Left ventricle myocardium inferior (tissue), 1 donor: ENCODE results near the gene CES5A. TPM values are rescaled to one million over a fixed set of nuclear protein-coding genes. Genes with fewer than 3 reads are reported as not detected.
"Not testable (repeated sequence)": the region's sequence is repeated elsewhere in the genome, so short reads cannot be mapped to it uniquely, and the experiment has no call there.

Experiments
- DNase-seq: peaks from one replicate; pipeline ENCODE4 v3.0.0-alpha.2; 2020
- H3K27ac ChIP-seq: fragments of 200-600 bp; replicated peaks from 2 replicates; pipeline ENCODE4 v1.8.0; 2021
- H3K27me3 ChIP-seq: fragments of 200-600 bp; 2 replicates; pipeline ENCODE4 v1.8.0; 2021; ENCODE audit warnings: low read depth
- H3K36me3 ChIP-seq: fragments of 200-600 bp; 2 replicates; pipeline ENCODE4 v1.8.0; 2021
- H3K4me1 ChIP-seq: fragments of 200-600 bp; 2 replicates; pipeline ENCODE4 v1.8.0; 2021
- H3K4me3 ChIP-seq: fragments of 200-600 bp; 2 replicates; pipeline ENCODE4 v1.8.0; 2021; ENCODE audit warnings: mild to moderate bottlenecking, moderate library complexity
- H3K9me3 ChIP-seq: fragments of 200-600 bp; replicated peaks from 2 replicates; pipeline ENCODE4 v1.8.0; 2021
- intact Hi-C: fragments of 100-400 bp; cut with micrococcal nuclease; formaldehyde crosslinking; loops from one replicate; pipeline ENCODE4 v1.11.0; 2022
- total RNA-seq: library from RNA; stranded (reverse); fragmentation: NEBNext Ultra II Directional; extraction: Animal tissue kit (Norgen Biotek cat#: 25700); gene quantifications from one replicate; pipeline ENCODE4 v1.2.1, GENCODE V29; 2021
- TF ChIP-seq, protein P1 (sequence below): fragments of 200-600 bp; IDR thresholded peaks from 2 replicates; pipeline ENCODE4 v1.8.0; 2021; ENCODE audit warnings: antibody characterized with exemption, mild to moderate bottlenecking, borderline replicate concordance
- donor health status: DM: no; HTN: yes; CAD: no; lungs with severe emphysema.

The CES5A gene
- total RNA-seq, 1 donor from 2014 or later: not detected

DNA sequence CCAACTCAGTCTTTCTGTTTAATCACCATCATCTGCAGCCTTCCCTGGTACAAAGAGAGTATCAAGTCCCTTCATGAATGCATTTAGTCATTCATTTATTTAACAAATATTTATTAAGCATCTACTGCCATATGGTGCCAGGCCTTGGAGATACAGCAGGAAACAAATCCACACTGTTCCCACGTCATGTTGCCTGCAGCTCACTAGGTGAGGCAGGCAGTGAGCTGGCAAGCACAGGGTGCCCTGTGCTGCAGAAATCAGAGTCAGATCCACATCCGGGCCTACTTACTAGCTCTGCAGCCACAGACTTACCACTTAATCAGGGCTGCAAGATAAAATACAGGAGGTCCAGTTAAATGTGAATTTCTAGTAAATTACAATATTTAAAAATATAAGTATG lies 38.5 kb upstream of the CES5A start:
- DNase-seq: no peak
- Histone ChIP-seq H3K4me3 (no peak overlapping the region), H3K36me3 (no peaks in the 10 kb centered on the region), H3K9me3 (peaks cover 4% of the 10 kb centered on the region), H3K27me3 (no peaks in the 10 kb centered on the region), H3K4me1 (peaks cover 33% of the 10 kb centered on the region), H3K27ac (peak overlapping the region; percentile 87)
- intact Hi-C loops: no loop called here
- TF ChIP-seq, protein P1, sequence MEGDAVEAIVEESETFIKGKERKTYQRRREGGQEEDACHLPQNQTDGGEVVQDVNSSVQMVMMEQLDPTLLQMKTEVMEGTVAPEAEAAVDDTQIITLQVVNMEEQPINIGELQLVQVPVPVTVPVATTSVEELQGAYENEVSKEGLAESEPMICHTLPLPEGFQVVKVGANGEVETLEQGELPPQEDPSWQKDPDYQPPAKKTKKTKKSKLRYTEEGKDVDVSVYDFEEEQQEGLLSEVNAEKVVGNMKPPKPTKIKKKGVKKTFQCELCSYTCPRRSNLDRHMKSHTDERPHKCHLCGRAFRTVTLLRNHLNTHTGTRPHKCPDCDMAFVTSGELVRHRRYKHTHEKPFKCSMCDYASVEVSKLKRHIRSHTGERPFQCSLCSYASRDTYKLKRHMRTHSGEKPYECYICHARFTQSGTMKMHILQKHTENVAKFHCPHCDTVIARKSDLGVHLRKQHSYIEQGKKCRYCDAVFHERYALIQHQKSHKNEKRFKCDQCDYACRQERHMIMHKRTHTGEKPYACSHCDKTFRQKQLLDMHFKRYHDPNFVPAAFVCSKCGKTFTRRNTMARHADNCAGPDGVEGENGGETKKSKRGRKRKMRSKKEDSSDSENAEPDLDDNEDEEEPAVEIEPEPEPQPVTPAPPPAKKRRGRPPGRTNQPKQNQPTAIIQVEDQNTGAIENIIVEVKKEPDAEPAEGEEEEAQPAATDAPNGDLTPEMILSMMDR: no peak

- H3K36me3 ChIP-seq, H3K4me3 ChIP-seq, intact Hi-C loops, DNase-seq, H3K9me3 ChIP-seq, H3K27me3 ChIP-seq: not testable (repeated sequence)
- Histone ChIP-seq H3K4me1 (peaks cover 33% of the 10 kb centered on the region), H3K27ac (peak overlapping the region; percentile 87)
Measured at GRCh38 chr16:55913121-55913520, 37.9 kb upstream of the CES5A start.

DNA sequence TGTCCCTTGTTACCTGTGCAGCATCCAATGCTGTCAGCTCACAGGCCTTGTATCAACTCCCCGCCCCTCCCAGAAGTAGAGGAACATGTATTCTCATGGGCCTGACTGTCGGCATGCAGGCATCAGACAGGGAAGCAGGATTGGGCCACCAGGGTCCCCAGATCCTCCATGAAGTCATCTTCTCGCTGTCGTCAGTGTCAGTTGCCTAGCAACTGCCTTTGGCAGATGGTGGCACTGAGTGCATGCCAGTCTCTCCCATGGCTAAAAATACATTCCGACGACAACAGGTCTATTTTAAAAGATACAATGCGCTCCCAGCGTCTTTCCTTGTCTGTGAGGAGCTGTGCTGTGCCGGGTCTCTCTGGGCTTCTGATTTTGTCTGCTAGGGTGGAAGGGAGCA lies 36.8 kb upstream of the CES5A start:
- Histone ChIP-seq H3K4me3 (peak overlapping the region; percentile 42), H3K36me3 (no peaks in the 10 kb centered on the region), H3K4me1 (peaks cover 33% of the 10 kb centered on the region), H3K9me3 (peaks cover 4% of the 10 kb centered on the region), H3K27ac (peak overlapping the region; percentile 87), H3K27me3 (no peaks in the 10 kb centered on the region)
- DNase-seq: peak; percentile 60
- intact Hi-C loops: no loop called here
- TF ChIP-seq, protein P1: no peak

DNA sequence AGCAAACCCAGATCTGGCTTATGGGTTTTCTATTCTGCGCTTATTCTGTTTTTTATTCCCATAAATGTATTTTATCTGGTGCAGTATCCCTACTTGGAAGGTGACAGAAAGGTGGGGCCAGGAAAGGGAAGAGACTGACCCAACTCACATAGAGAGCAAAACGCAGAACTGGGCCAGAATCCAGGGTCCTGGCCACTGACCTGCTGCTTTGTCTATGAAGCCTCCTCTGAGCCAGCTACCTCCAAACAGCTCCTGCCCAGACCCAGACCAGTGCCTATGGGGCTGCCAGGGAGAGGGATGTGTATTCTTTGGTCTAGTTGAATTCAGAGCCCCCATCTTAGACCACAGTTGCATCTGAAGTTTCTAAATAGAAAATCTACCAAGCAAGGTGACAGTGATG lies 36.4 kb upstream of the CES5A start:
- no peak for DNase-seq
- H3K4me1 ChIP-seq: peaks cover 33% of the 10 kb centered on the region
- H3K9me3 ChIP-seq: peaks cover 4% of the 10 kb centered on the region
- H3K36me3 ChIP-seq: no peaks in the 10 kb centered on the region
- H3K27ac ChIP-seq: peak overlapping the region; percentile 87
- TF ChIP-seq, protein P1: no peak
- no peaks in the 10 kb centered on the region for H3K27me3 ChIP-seq
- intact Hi-C loops: no loop called here
- no peak overlapping the region for H3K4me3 ChIP-seq

DNA sequence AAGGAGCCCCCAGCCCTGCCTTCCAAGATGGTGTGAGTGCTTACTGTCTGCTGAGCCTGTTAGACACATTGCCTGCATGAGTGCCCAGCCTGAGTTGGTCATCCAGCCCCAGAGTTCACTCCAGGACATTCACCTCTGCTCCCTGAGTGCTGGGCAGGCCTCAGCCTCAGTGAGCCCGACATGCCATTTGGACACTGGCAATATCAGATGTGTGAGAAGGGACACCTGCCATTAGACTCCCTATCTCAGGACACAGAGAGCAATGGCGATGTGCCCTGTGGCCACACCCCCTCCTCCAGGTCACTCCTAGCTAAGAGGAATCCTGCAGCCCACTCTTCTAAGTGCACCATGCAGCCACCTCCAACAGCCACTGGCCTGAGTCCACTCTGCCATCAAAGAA lies 34.7 kb upstream of the CES5A start:
- DNase-seq: no peak
- Histone ChIP-seq H3K9me3 (peaks cover 4% of the 10 kb centered on the region), H3K36me3 (no peaks in the 10 kb centered on the region), H3K27me3 (no peaks in the 10 kb centered on the region), H3K4me3 (no peak overlapping the region), H3K27ac (no peak overlapping the region), H3K4me1 (peaks cover 32% of the 10 kb centered on the region)
- intact Hi-C loops: no loop called here
- TF ChIP-seq, protein P1: no peak

DNA sequence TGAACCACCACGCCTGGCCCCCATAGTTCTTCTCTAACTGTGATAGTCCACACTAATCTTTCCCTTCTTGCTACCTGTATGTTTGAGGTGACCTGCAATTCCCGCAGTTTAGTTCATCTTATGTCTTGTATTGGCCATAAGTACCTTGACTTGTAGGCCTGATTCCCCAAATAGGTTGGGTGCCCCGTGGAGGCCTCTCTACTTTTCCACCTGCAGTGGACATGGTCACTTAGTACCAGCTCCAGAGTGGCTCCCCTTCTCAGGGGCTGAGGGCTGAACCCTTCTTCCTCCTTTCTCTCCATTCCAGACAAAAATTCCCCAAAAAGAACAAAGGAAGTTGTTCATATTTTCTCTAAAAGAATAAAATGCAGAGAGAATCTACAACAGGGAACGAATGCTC lies 33.5 kb upstream of the CES5A start:
- Histone ChIP-seq H3K9me3 (peaks cover 14% of the 10 kb centered on the region), H3K4me1 (peaks cover 20% of the 10 kb centered on the region), H3K27me3 (no peaks in the 10 kb centered on the region), H3K4me3 (no peak overlapping the region), H3K27ac (no peak overlapping the region), H3K36me3 (no peaks in the 10 kb centered on the region)
- DNase-seq: no peak
- intact Hi-C loops: no loop called here
- TF ChIP-seq, protein P1: no peak
